Left kidney (tissue), 2 donors: ENCODE data around the gene NUAK2. TPM values are rescaled to one million over a fixed set of nuclear protein-coding genes. Genes with fewer than 3 reads are reported as not detected.

ENCODE experiments used
- DNase-seq: peaks from one replicate; pipeline ENCODE4 v3.0.0-alpha.2; 2013
- polyA plus RNA-seq: library from polyadenylated mRNA; unstranded; fragments of 120-200 nt; gene quantifications from one replicate; pipeline ENCODE4 v1.2.1, GENCODE V29; 2013; ENCODE audit not compliant: insufficient read length

Gene NUAK2
- polyA plus RNA-seq, 1 donor = 9.3 TPM

DNA sequence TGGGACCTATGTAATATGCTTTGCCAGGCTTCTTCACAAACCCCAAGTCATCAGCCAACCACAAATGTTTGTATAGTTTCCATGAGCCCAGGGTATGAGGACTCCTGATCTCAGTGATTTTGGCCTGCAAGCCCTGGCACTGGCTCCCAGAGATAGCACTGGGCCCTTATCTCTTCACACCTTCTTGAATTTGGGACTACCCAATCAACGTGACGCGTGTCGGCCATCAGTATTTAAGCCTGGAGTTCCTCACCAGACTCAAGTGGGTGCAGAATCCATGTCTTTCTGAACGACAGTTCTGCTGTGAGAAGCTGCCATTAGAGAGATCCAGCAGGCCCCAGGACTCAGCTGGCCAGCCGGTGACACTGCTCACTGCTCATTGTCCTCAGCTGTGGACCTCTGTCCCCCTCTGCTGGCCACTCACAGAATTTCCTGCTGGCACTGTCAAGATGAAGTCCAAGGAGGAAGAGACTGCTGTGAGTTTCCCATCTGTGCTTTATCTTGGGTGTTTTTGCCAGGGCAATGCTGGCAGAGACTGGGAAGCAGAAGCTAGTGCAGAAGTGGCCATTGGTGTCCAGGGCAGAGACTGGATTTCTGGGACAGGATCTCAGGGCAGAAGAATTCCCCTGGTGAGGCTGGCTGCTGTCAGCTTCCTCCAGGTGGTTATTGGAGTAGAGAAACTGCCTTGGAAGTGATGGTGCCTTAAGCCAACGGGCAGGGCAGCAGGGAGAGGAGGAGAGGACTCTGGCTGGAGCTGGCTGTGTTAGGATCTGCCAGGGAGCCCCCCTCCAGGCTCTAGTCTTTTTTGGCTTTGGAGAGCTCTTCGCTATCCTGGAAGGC, 65.4 kb downstream of the NUAK2 start:
- DNase-seq = peak; percentile 81

Other genes with a start within 250 kb of the NUAK2 start
- gene TMEM81, start 237.3 kb downstream of the NUAK2 start, polyA plus RNA-seq = 5.1 TPM
- gene RBBP5, start 199.8 kb downstream of the NUAK2 start, polyA plus RNA-seq = 23.7 TPM
- gene DSTYK, start 110.0 kb downstream of the NUAK2 start, polyA plus RNA-seq = 21.0 TPM
- 6.3 TPM for gene TMCC2, start 93.8 kb downstream of the NUAK2 start, polyA plus RNA-seq
- gene KLHDC8A, start 35.2 kb upstream of the NUAK2 start, polyA plus RNA-seq = 2.5 TPM
- 3.9 TPM for gene LEMD1, start 100.3 kb upstream of the NUAK2 start, polyA plus RNA-seq
- gene BLACAT1, start 134.3 kb upstream of the NUAK2 start, polyA plus RNA-seq = 3.6 TPM
- gene CDK18, start 182.9 kb upstream of the NUAK2 start, polyA plus RNA-seq = 27.1 TPM